ENCODE results near the gene EFCAB9. TPM values are rescaled to one million over a fixed set of nuclear protein-coding genes. Genes with fewer than 3 reads are reported as not detected.

The EFCAB9 gene
- total and polyA plus RNA-seq, 2 of the 8 experiments (the other 6 are each of a cell fraction or from before 2014, with no cell fraction given) = not detected

- TF ChIP-seq BACH1 (IDR thresholded peaks at IDR 0.05; ENCODE audit: low read length) (no peak), NANOG (IDR thresholded peaks at IDR 0.05; ENCODE audit: insufficient read depth, low read depth, low read length, poor library complexity, severe bottlenecking) (no peak)
Measured at GRCh38 chr5:172183881-172184280, 10.1 kb upstream of the EFCAB9 start (continued).

Data from H1 (cell line).